Skin of body (tissue), 2 donors: Measurements from ENCODE around the gene KCTD12. TPM values are rescaled to one million over a fixed set of nuclear protein-coding genes. Genes with fewer than 3 reads are reported as not detected.

Experiments
- DNase-seq: peaks from one replicate; lab custom pipeline; 2025; lab: John Stamatoyannopoulos, UW
- total RNA-seq: library from RNA; depleted of rRNA; stranded (reverse); fragments of >200 nt; gene quantifications from one replicate; pipeline ENCODE4 v1.2.3, GENCODE V29; 2014

The KCTD12 gene
- total RNA-seq, 1 donor from 2014 or later = 175 TPM

DNA sequence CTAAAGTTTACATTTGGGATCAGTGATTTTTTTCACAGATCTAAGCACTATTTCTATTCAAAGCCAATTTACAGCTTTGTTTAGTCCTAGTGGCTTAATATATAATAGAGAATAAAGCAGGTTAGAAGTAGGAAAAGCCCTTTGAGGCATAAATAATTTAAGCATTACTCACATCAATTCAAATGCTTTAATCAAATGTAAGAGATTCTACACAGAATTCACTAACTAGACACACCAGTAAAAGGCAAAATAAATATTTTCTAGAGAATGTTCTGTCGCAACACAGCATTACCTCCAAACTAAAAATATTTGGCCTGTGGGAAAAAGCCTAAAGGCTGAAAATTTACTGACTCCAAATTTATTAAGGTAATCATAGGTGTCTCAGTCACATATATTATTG is 31.3 kb downstream of the KCTD12 start:
- DNase-seq = no peak

DNA sequence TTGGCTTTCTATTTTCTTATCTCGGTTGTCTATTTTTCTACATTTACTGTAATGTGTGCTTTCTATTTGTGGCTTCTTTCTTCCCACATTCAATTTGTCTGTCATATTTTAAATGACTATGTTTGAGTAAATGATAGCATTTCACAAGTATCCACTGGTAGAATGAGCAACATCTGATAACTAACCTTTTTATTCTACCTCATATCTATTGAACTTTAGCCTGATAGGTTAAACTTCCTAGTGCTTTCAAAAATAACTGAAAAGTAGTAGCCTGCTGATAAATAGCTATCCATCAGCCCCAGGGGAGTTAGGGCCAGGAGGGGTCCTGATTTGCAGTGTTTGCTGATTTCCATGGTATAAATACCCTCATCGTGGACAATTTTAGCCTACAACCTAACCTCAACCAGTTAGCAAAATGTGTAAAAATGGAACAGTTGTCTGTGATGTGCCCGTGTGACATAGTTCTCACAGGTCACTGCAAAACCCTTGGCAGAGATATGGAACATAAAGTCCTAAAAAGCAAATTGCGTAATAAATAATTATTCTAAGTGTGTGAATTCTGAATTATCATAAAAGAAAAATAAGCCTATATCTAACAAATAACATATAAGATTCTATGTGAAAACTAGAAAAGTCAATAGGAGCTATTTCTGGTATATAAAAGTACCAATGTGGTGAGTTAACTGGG is 32.1 kb downstream of the KCTD12 start:
- DNase-seq = no peak

DNA sequence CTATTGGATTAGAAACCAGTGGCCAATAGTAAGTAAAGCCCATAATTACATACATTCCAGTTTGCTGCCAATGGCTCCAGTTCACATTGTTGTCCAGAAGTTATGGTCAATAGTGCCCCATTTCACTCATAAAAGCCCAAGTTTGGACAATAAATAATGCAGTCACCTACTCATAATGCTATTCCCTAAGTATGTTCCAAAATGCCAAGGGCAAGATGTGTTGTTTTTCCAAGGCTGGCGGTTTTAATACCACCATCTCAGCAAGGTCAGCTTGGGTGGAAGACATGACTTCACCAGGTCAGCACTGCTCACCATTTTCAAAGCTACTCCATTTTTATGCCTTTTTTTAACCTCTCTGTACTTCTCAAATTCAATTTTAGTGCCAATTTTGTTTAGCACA is 32.7 kb downstream of the KCTD12 start:
- DNase-seq = no peak

DNA sequence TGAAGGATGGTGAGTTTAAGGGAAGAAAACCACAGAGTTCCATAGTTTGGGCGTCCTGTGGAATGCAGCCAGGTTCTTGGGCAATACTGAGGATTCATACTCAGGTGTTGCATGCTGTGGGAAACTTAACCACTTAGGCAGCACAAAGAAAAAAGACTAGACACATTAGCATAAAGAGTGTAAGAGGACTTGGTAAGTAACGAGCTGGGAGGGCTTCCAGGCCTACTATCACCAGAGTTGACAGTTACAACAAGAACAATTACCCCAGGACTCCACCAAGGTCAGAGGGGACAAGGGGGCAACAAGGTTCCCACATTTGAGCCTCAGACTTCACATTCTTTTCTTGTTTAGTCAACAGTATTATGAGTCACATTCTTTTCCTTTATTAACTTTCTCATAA is 33.2 kb downstream of the KCTD12 start:
- DNase-seq = no peak

DNA sequence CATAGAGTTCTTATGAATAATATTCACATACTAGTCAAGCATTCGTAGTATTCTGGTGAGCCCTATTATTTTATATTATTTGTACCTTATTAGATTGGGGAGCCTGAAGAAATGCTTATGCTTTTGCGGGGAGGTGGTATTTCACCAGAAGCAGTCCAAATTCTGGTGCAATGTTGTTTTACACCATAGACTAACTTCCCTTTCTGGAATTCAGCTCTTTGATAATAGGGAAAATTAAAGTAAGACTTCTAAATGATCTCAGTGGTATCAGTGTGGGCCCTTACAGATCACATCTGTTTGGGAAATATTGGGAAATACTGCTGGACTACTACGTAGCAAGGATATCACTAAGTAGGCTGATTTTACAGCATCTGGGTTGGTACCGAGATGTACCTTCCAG is 34.2 kb downstream of the KCTD12 start:
- DNase-seq = no peak

DNA sequence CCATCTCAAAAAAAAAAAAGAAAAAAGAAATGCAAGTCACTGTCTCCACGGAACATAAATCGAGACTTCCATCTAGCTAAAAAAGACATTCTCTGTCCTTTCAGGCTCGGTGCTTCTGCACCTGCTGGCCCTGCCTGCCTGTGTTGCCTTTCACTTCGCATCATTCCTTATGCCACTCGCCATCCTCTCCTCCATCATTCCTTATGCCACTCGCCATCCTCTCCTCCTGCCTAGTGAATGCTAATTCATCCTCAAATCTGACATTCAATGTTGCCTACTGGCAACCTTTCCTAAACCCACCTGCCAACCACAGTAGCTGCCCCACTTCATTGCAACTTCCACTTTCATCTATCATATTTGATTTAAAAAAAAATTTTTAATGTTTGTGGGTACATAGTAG is 36.7 kb downstream of the KCTD12 start:
- no peak for DNase-seq

DNA sequence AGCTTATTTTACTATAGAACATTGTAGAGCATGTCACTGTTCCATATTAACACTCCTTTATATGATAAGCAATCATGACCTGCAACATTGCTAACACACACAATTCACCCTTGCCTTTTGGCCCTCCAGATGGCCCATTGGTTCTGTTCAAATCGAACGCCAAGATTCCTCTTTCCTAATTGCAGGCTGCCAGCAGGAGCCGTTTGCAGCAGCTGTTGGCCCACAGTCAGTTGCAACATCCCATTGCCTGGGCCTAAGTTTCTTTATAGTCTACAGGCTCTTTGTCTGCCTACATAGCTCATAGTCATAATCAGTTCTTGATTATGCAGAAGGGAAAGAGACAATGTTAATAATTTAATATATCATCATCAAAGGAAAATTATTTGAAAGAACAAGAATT is 37.6 kb downstream of the KCTD12 start:
- DNase-seq = no peak

DNA sequence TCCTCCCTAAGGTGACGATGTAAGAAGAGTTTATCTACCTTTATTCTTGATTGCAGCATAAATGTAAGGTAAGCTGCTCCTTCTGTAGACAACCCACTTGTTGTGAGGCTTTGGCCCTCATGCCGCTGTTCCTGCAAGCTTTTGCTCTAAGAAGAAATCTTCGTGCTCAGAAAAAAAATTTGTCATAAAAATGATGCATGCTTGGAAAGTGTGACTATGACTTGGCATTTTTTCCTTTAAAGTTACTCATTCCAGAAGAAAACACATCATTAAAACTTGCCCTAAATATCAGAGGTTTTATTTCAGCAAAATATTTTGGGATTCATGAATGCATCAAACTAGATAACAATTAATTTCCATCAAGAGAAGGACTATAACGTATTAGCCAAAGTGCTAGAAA is 39.8 kb downstream of the KCTD12 start:
- DNase-seq = no peak

DNA sequence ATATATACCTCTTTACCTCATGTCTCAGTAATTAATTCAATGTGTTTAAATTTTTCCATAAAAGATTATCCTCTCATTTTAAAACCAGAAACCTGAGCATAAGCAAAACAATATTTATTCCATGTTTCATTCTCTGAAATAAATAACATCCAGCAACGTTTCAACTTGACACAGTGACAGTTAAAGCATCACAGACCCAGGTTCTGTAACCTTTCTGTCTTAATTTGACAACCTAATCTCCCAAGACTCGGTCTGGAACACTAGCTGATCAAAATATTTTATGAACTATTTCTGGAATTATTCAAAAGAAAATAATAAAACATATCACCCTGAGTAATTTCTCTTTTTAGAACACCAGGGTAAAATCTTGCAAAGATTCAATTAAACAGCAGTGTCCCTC is 40.3 kb downstream of the KCTD12 start:
- DNase-seq = no peak

DNA sequence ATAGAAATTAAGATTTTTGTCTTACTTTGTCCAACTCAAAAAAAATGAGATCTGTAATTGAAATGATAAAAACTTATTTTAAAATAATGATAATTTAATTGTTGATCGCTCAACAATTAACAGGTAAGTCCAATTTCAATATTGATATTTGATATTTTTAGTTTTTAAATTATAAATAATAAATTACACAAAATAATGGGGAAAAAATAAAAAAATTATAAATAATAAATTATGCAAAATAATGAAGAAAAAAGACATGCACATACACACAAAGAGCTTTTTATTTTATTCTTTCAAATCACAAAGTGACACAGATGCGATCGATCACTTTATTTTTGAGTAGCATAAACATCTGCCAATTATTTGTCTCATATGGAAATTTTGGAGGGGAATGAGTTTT is 40.8 kb downstream of the KCTD12 start:
- DNase-seq = no peak

DNA sequence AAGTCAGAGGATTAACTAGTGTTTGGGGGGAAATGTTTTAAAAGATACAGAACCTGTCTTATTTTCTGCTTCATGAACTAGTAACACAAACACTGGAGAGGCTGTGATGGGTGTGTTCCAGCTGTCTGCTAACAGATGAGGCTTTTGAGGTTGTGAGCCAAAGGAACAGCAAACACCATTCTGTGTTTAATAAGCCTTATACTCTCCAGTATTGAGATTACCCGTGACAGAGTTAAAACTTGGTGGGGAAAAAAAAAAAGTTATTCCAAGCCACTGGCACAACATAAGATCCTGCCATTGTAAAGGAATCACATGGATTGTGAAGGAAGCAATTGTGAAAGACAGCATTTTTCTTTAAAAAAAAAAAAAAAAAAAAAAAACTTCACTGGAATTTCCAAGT is 48.4 kb downstream of the KCTD12 start:
- DNase-seq = peak; percentile 66

DNA sequence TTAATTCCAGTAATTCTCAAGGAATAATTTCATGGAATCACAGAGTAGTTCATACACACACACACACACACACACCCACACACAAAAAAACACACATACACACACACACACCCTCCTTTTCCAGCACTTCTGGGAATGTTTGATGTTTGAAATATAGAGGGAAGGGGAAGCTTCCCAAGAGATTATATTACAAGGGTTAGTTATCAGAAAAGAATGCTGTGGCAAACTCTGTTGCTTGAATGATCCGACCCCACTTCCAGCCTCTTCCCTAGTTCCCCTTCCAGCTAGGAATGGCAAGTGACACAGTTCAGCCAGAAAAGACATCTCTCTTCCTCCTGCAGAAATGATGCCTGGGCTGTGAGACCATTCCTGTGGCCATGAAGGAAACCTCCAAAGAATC is 49.9 kb downstream of the KCTD12 start:
- DNase-seq = no peak

DNA sequence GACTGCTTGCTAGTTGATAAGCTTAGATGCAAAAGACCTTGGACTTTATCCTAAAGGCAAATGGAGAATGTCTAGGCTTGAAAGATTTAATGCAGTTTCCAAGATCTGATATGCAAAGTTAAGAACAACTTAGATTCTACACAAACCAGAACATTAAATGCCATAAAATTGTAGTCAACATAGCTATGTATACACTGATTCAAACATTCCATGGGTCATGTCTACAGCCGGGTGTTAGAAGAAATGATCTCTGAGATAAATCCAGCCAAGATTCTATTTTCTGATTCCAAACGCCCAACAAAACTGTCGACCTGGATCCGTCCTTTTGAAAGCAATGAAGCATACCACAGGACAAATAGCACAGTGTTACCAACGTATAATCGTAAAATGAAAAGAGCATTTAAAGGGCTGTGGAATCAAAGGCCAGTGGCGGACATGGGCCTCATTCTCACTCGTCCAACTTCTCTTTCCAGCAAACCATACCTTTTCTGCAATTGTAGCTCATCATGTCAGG is 52.7 kb downstream of the KCTD12 start:
- no peak for DNase-seq

DNA sequence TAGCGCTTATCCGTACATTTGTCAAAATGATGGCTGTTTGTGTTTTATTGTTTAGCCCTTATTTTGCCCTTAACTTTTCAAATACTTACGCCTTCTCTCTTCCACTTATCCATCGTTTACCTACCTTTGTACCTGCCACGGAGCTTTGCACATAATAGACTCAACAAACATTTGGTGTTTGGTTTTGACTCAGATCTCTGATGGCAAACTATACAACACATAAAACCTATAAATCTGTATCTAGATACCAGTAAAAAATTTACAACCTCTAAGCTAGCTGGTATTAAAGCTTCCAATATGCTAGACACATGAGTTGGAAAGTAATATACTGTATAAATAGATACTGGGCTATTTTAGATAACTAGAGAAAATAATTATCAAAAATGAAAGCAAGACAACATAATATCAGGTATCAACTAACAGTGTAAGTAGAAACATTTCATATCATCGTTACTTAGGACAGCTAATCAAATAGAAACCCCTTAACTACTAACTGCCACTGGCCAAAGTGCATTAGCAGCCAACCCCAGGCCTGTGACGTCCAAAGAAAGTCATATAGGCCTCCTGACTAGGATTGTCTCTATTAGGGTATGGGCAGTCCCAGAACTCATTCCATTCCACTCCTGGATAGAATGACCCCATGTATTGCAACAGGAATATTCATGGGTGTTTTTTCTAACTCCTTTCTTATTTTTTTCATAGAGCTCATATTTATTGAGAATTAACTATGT is 53.8 kb downstream of the KCTD12 start:
- DNase-seq = no peak

DNA sequence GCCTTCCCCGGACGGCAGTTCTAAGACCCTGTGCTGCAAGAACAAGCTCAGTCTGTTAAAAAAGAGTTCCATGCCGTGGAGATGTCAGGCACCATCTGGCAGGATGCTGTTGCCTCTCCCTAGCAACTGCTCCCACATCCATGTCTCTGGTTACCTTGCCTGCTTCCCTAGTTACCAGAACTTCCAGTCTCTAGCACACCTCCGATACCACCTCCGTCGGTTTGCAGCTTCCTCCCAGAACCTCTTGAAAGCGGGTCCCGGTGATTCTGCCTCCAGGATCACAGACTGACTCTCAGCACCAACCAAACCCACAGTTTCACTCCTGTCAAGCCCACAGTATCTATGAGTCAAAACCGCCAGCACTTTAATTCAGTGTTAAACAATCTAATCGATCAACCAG is 55.4 kb downstream of the KCTD12 start:
- no peak for DNase-seq

Other genes starting within 250 kb of the KCTD12 start
- gene ACOD1, start 62.1 kb upstream of the KCTD12 start, total RNA-seq = not detected
- 24.9 TPM for gene CLN5, start 105.7 kb upstream of the KCTD12 start, total RNA-seq
- gene FBXL3, start 140.8 kb upstream of the KCTD12 start, total RNA-seq = 73.3 TPM